Tibial artery (tissue), 4 donors: Measurements from ENCODE around the gene DCTPP1.

Source experiments
- DNase-seq, 2 donors: peaks; one replicate each; pipeline ENCODE4 v3.0.0-alpha.2; 2019
- H3K27ac ChIP-seq, 2 donors: fragments of 200-600 bp; sonication (generic) in 1 of 2; 1 replicate in 1 of 2; 2 replicates in 1 of 2; pipeline ENCODE4 v1.5.1; 2018 to 2019; ENCODE audit warnings: mild to moderate bottlenecking in 1 of 2
- H3K27me3 ChIP-seq, 2 donors: fragments of 200-600 bp; sonication (generic) in 1 of 2; one replicate each; pipeline versions ENCODE4 v1.5.1 to v1.6.0; 2016 to 2019
- H3K36me3 ChIP-seq, 3 donors: fragments of 200-600 bp; sonication (generic) in 2 of 3; one replicate each; pipeline ENCODE4 v1.5.1; 2016 to 2019; ENCODE audit warnings: mild to moderate bottlenecking in 2 of 3
- H3K4me1 ChIP-seq, 4 donors: fragments of 200-600 bp; sonication (generic) in 2 of 4; 1 replicate in 3 of 4; 2 replicates in 1 of 4; pipeline ENCODE4 v1.5.1; 2016 to 2019
- H3K4me3 ChIP-seq, 2 donors: fragments of 200-600 bp; sonication (generic) in 1 of 2; 1 replicate in 1 of 2; 2 replicates in 1 of 2; pipeline ENCODE4 v1.5.1; 2018 to 2019; ENCODE audit warnings: mild to moderate bottlenecking in 2 of 2
- H3K9me3 ChIP-seq, 3 donors: fragments of 200-600 bp; sonication (generic) in 1 of 3; one replicate each; pipeline ENCODE4 v1.5.1; 2016 to 2019
- intact Hi-C: fragments of 100-400 bp; cut with DNase I; formaldehyde crosslinking; loops from one replicate; pipeline ENCODE4 v1.15.0; 2023; ENCODE audit warnings: low total_unique reads
- TF ChIP-seq, protein P1 (sequence below), 2 experiments: fragments of 200-600 bp in 1 of 2; fragments of 450-650 bp in 1 of 2; IDR thresholded peaks; one replicate each; pipeline ENCODE4 v1.5.1; 2017 to 2019; ENCODE audit warnings: antibody characterized with exemption in 2 of 2, mild to moderate bottlenecking in 1 of 2, moderate library complexity in 1 of 2

Gene DCTPP1

DNA sequence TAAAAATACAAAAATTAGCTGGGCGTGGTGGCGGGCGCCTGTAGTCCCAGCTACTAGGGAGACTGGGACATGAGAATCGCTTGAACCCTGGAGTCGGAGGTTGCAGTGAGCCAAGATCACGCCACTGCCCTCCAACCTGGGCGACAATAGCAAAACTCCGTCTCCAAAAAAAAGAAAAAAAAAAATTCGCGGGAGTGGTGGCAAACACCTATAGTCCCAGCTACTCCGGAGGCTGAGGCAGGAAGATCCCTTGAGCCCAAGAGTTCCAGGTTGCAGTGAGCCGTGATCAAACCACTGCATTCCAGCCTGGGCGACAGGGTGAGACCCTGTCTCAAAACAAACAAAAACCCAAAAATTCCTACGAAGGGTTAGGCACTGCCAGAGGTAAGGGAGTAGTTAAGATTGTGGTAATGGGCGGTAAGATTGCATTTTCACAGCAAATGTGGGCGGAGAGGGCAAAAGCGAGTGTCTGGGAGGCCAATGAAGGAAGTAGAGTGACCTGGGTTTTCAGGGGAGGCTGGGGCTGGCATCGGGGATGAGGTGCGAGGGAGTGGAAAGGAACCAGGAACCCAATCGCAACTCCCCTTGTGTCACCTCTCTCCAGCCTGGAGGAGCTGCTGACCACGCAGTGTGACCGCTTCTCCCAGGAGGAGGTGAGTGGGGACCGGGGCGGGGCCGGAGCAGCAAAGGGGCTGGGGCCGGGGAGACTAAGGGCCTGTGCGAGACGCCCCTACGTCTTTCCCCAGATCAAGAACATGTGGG, 52.6 kb downstream of the DCTPP1 start:
- peak overlapping the region; percentile 99 to 100 for H3K27ac ChIP-seq
- H3K4me1 ChIP-seq: peaks cover 0 to 26% (median 15%) of the 10 kb centered on the region in 4 donors
- no peaks in the 10 kb centered on the region for H3K27me3 ChIP-seq
- TF ChIP-seq, protein P1, sequence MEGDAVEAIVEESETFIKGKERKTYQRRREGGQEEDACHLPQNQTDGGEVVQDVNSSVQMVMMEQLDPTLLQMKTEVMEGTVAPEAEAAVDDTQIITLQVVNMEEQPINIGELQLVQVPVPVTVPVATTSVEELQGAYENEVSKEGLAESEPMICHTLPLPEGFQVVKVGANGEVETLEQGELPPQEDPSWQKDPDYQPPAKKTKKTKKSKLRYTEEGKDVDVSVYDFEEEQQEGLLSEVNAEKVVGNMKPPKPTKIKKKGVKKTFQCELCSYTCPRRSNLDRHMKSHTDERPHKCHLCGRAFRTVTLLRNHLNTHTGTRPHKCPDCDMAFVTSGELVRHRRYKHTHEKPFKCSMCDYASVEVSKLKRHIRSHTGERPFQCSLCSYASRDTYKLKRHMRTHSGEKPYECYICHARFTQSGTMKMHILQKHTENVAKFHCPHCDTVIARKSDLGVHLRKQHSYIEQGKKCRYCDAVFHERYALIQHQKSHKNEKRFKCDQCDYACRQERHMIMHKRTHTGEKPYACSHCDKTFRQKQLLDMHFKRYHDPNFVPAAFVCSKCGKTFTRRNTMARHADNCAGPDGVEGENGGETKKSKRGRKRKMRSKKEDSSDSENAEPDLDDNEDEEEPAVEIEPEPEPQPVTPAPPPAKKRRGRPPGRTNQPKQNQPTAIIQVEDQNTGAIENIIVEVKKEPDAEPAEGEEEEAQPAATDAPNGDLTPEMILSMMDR (IDR thresholded peaks at IDR 0.05): no peak
- peak in 1 of 2 donors; percentile 63 for DNase-seq
- no peaks in the 10 kb centered on the region for H3K36me3 ChIP-seq
- intact Hi-C loops: no loop called here
- H3K9me3 ChIP-seq: no peaks in the 10 kb centered on the region
- peak overlapping the region; percentile 70 to 91 for H3K4me3 ChIP-seq

DNA sequence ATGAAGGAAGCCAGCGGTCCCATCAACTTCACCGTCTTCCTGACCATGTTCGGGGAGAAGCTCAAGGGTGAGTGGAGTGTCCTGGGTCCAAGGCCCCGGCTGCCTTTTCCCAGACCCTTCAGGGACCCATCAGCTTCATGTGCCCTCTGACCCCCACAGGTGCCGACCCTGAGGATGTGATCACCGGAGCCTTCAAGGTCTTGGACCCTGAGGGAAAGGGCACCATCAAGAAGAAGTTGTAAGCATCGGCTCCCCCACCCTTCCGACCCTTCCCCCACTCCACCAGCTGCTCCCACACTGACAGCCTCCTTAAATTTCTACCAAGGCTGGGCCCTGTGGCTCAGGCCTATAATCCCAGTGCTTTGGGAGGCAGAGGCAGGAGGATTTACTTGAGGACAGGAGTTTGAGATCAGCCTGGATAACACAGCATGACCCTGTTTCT, 53.3 kb downstream of the DCTPP1 start:
- Histone ChIP-seq H3K4me3 (no peak overlapping the region), H3K9me3 (no peaks in the 10 kb centered on the region), H3K36me3 (no peaks in the 10 kb centered on the region), H3K4me1 (peaks cover 0 to 27% (median 15%) of the 10 kb centered on the region in 4 donors), H3K27ac (peak overlapping the region; percentile 99 to 100), H3K27me3 (no peaks in the 10 kb centered on the region)
- TF ChIP-seq, protein P1 (IDR thresholded peaks at IDR 0.05): no peak
- peak in 1 of 2 donors; percentile 64 for DNase-seq
- intact Hi-C loops: no loop called here

DNA sequence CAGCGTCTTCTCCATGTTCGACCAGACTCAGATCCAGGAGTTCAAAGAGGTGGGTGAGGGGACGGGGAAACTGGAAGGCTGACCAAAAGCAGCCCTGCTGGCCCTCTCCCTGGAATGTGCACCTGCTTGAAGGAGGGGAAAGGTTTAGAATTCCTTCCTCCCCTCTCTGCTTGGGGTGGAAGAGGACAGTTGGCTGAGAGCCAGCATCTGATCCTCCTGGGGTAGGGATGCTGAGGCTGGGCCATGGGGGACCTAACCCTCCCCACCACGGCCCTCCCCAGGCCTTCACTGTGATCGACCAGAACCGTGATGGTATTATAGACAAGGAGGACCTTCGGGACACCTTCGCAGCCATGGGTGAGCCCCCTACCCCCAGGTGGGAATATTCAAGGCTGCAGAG, 54.0 kb downstream of the DCTPP1 start:
- Histone ChIP-seq H3K9me3 (no peaks in the 10 kb centered on the region), H3K27ac (no peak overlapping the region), H3K4me1 (peaks cover 0 to 31% (median 17%) of the 10 kb centered on the region in 4 donors), H3K27me3 (no peaks in the 10 kb centered on the region), H3K36me3 (no peaks in the 10 kb centered on the region), H3K4me3 (no peak overlapping the region)
- DNase-seq: peak in 1 of 2 donors; percentile 65
- TF ChIP-seq, protein P1 (IDR thresholded peaks at IDR 0.05): no peak
- intact Hi-C loops: no loop called here

DNA sequence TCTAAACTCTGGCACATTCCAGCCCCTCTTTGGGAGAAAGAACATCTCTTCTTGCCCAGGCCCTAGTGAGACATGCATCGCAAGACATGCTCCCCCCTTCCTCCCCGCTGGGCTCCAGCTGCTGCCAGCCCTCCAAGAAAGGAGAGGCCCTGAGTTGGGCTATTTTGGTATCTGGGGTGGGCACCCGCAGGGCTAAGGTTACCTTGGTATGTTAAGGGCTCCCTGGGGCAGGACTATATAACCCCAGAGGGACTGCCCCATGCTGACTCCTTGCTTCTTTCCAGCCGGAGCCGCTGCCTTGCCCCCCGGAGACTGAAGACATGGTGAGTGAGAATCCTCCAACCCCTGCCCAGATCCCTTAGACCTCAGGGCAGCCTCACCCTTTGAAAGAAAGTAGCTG, 55.3 kb downstream of the DCTPP1 start, which contains the start of gene MYL11:
Gene MYL11 (plus strand): TSS at position 265 of the 400 bp plus-strand sequence. CDS start 56 bp downstream, at position 321.
- H3K4me1 ChIP-seq: peaks cover 0 to 28% (median 16%) of the 10 kb centered on the region in 4 donors
- no peaks in the 10 kb centered on the region for H3K36me3 ChIP-seq
- no peak for DNase-seq
- H3K27me3 ChIP-seq: peaks cover 0 to 3% of the 10 kb centered on the region in 2 donors
- intact Hi-C loops: no loop called here
- TF ChIP-seq, protein P1 (IDR thresholded peaks at IDR 0.05): no peak
- H3K4me3 ChIP-seq: no peak within 1 kb of the TSS
- H3K27ac ChIP-seq: no peak within 1 kb of the TSS
- no peaks in the 10 kb centered on the region for H3K9me3 ChIP-seq
